Measurements from ENCODE around the gene PTPRN2. TPM values are rescaled to one million over a fixed set of nuclear protein-coding genes. Genes with fewer than 3 reads are reported as not detected.

The PTPRN2 gene
- polyA plus RNA-seq, 6 donors from 2014 or later = 1.4 to 4.6 (median 3.8) TPM

GRCh38 chr7:158329014-158329610 lies 258.5 kb downstream of the PTPRN2 start:
- Mint-ChIP-seq H3K27me3 (no peaks in the 10 kb centered on the region), H3K9me3 (peaks cover 13 to 31% (median 22%) of the 10 kb centered on the region in 7 donors), H3K4me3 (no peak overlapping the region), H3K27ac (no peak overlapping the region), H3K36me3 (peaks cover 0 to 14% of the 10 kb centered on the region in 2 donors), H3K4me1 (no peaks in the 10 kb centered on the region)
- DNase-seq (no peak), ATAC-seq (ENCODE audit: low read depth in 2 of 2) (no peak)

GRCh38 chr7:158328376-158329013 lies 259.1 kb downstream of the PTPRN2 start:
- DNase-seq = no peak
- no peak overlapping the region for H3K27ac Mint-ChIP-seq
- H3K4me1 Mint-ChIP-seq = no peaks in the 10 kb centered on the region
- peaks cover 13 to 31% (median 22%) of the 10 kb centered on the region in 7 donors for H3K9me3 Mint-ChIP-seq
- ATAC-seq (ENCODE audit: low read depth in 2 of 2) = no peak
- H3K4me3 Mint-ChIP-seq = no peak overlapping the region
- no peaks in the 10 kb centered on the region for H3K27me3 Mint-ChIP-seq
- H3K36me3 Mint-ChIP-seq = peaks cover 0 to 14% of the 10 kb centered on the region in 2 donors

GRCh38 chr7:158327571-158328180 lies 259.9 kb downstream of the PTPRN2 start:
- H3K9me3 Mint-ChIP-seq = peaks cover 11 to 31% (median 22%) of the 10 kb centered on the region in 7 donors
- H3K27me3 Mint-ChIP-seq = no peaks in the 10 kb centered on the region
- no peak for ATAC-seq (ENCODE audit: low read depth in 2 of 2)
- H3K36me3 Mint-ChIP-seq = peaks cover 0 to 14% of the 10 kb centered on the region in 2 donors
- H3K4me3 Mint-ChIP-seq = peak overlapping the region in 1 of 8 donors; percentile 47
- no peak for DNase-seq
- H3K4me1 Mint-ChIP-seq = no peaks in the 10 kb centered on the region
- H3K27ac Mint-ChIP-seq = no peak overlapping the region

GRCh38 chr7:158327012-158327411 lies 260.6 kb downstream of the PTPRN2 start:
- Mint-ChIP-seq H3K27ac (no peak overlapping the region), H3K9me3 (peaks cover 10 to 26% (median 16%) of the 10 kb centered on the region in 7 donors), H3K4me3 (peak overlapping the region in 1 of 8 donors; percentile 47), H3K4me1 (no peaks in the 10 kb centered on the region), H3K36me3 (peaks cover 0 to 14% of the 10 kb centered on the region in 2 donors), H3K27me3 (no peaks in the 10 kb centered on the region)
- DNase-seq (no peak), ATAC-seq (ENCODE audit: low read depth in 2 of 2) (no peak)

GRCh38 chr7:158325530-158326381 lies 261.9 kb downstream of the PTPRN2 start:
- Mint-ChIP-seq H3K9me3 (peaks cover 10 to 20% (median 13%) of the 10 kb centered on the region in 7 donors), H3K36me3 (peaks cover 0 to 14% of the 10 kb centered on the region in 2 donors), H3K27me3 (no peaks in the 10 kb centered on the region), H3K4me3 (no peak overlapping the region), H3K4me1 (no peaks in the 10 kb centered on the region), H3K27ac (no peak overlapping the region)
- ATAC-seq (ENCODE audit: low read depth in 2 of 2) (no peak), DNase-seq (no peak)

GRCh38 chr7:158324397-158325360 lies 262.9 kb downstream of the PTPRN2 start:
- Mint-ChIP-seq H3K4me3 (no peak overlapping the region), H3K36me3 (peaks cover 0 to 14% of the 10 kb centered on the region in 2 donors), H3K27ac (peak overlapping the region in 1 of 6 donors; percentile 47), H3K9me3 (peaks cover 10 to 26% (median 13%) of the 10 kb centered on the region in 7 donors), H3K4me1 (no peaks in the 10 kb centered on the region), H3K27me3 (peaks cover 0 to 6% (median 5%) of the 10 kb centered on the region in 3 donors)
- DNase-seq (no peak), ATAC-seq (ENCODE audit: low read depth in 2 of 2) (no peak)

GRCh38 chr7:158323741-158324396 lies 263.8 kb downstream of the PTPRN2 start:
- H3K4me3 Mint-ChIP-seq = no peak overlapping the region
- H3K27me3 Mint-ChIP-seq = peaks cover 0 to 7% (median 5%) of the 10 kb centered on the region in 3 donors
- DNase-seq = no peak
- peaks cover 0 to 14% of the 10 kb centered on the region in 2 donors for H3K36me3 Mint-ChIP-seq
- no peak for ATAC-seq (ENCODE audit: low read depth in 2 of 2)
- H3K4me1 Mint-ChIP-seq = no peaks in the 10 kb centered on the region
- H3K27ac Mint-ChIP-seq = no peak overlapping the region
- H3K9me3 Mint-ChIP-seq = peaks cover 10 to 30% (median 13%) of the 10 kb centered on the region in 7 donors

- DNase-seq (no peak), ATAC-seq (ENCODE audit: low read depth in 2 of 2) (no peak)
- Mint-ChIP-seq H3K36me3 (peaks cover 0 to 14% of the 10 kb centered on the region in 2 donors), H3K4me1 (no peaks in the 10 kb centered on the region), H3K27me3 (peaks cover 0 to 7% (median 5%) of the 10 kb centered on the region in 3 donors), H3K9me3 (peaks cover 10 to 30% (median 13%) of the 10 kb centered on the region in 7 donors), H3K4me3 (no peak overlapping the region), H3K27ac (no peak overlapping the region)
Measured at GRCh38 chr7:158322616-158323530, 264.8 kb downstream of the PTPRN2 start.

GRCh38 chr7:158321936-158322615 lies 265.5 kb downstream of the PTPRN2 start:
- peaks cover 7 to 23% (median 11%) of the 10 kb centered on the region in 7 donors for H3K9me3 Mint-ChIP-seq
- H3K27me3 Mint-ChIP-seq = peaks cover 0 to 7% (median 5%) of the 10 kb centered on the region in 3 donors
- DNase-seq (no peak), ATAC-seq (ENCODE audit: low read depth in 2 of 2) (no peak)
- no peaks in the 10 kb centered on the region for H3K4me1 Mint-ChIP-seq
- H3K36me3 Mint-ChIP-seq = peaks cover 0 to 8% of the 10 kb centered on the region in 2 donors
- H3K4me3 Mint-ChIP-seq = peak overlapping the region in 1 of 8 donors; percentile 56
- H3K27ac Mint-ChIP-seq = peak overlapping the region in 1 of 6 donors; percentile 88

- H3K9me3 Mint-ChIP-seq = peaks cover 0 to 15% (median 4%) of the 10 kb centered on the region in 7 donors
- H3K36me3 Mint-ChIP-seq = no peaks in the 10 kb centered on the region
- peaks cover 0 to 7% (median 5%) of the 10 kb centered on the region in 3 donors for H3K27me3 Mint-ChIP-seq
Measured at GRCh38 chr7:158321056-158321700, 266.4 kb downstream of the PTPRN2 start.

More at GRCh38 chr7:158321056-158321700, 266.4 kb downstream of the PTPRN2 start:
- ATAC-seq (ENCODE audit: low read depth in 2 of 2) = no peak
- Mint-ChIP-seq H3K27ac (no peak overlapping the region), H3K4me3 (no peak overlapping the region), H3K4me1 (no peaks in the 10 kb centered on the region)
- no peak for DNase-seq
